GM18858 (cell line): Measurements from ENCODE around the gene FEZF2.

Experiments used
- ATAC-seq: cut with Tn5 transposase; IDR thresholded peaks from one replicate; pipeline ENCODE4 v1.9.1; 2021; ENCODE audit not compliant: unreplicated experiment

FEZF2 gene

GRCh38 chr3:62373215-62373614, at the start of gene FEZF2:
FEZF2 (minus strand) TSS chr3:62373550; CDS start chr3:62372868, 682 bp downstream.
- no peak for ATAC-seq

- no peak for ATAC-seq
Measured at GRCh38 chr3:62421207-62421606, 47.9 kb upstream of the FEZF2 start.

GRCh38 chr3:62416144-62416543, 42.8 kb upstream of the FEZF2 start:
- ATAC-seq: no peak

- ATAC-seq: no peak
Measured at GRCh38 chr3:62415312-62415801, 42.0 kb upstream of the FEZF2 start.

- no peak for ATAC-seq
Measured at GRCh38 chr3:62414786-62415185, 41.4 kb upstream of the FEZF2 start.

DNA sequence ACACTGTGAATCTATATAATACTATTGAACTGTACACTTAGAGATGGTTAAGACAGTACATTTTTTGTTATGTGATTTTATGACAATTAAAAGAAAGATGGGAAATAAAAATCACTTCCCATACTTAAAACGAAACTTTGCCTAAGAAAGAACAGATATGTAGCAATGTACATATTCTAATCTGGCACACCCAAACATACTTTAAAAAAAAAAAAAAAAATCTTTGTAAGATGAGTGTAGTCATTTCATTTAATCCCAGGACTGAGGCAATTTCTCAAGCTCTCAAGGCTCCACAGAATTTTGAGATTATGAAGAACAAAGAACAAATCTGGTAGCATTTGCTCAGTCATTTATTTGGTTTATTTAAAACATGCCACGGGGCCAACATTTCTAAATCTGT, 40.3 kb upstream of the FEZF2 start:
- ATAC-seq: no peak

- no peak for ATAC-seq
Measured at GRCh38 chr3:62406945-62407344, 33.6 kb upstream of the FEZF2 start.

DNA sequence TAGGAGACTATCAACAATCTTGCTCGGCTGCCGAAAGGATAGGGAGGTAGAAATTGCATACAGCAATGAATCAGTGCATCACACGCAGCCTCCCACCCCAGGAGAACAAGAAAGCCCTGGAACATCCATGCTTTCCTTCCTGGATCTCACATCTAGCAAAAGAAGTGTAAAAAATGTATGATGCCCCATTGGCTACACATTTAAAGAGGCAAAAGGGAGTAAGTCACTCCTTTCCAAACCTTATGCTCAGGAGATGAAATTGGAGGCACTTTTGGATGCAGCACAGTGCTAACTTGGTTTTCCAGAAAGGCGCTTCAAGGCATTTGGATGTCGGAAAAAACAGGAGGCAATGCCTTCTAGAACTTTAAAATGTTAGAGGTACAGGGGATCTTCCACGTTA, 32.2 kb upstream of the FEZF2 start:
- ATAC-seq: no peak

- ATAC-seq: no peak
Measured at GRCh38 chr3:62405135-62405534, 31.8 kb upstream of the FEZF2 start.

DNA sequence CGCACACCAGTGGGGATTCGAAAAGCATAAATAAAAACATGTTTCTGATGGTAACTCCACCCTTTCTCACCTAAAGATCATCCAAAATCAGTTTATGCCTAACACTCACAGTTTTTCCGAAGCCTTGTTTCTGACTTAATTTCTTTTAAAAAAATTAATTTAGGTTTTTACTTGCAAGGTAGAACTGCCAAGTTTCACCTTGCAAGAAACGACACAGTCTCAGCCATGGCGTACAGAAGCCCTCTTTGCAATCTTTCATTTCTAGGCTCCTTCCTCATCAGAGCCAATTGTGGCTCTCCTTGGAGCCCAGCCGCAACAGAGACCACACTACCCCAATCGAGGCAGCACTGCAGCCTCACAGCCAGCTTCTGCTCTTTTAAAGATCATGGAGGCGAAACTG, 31.0 kb upstream of the FEZF2 start:
- ATAC-seq: no peak

DNA sequence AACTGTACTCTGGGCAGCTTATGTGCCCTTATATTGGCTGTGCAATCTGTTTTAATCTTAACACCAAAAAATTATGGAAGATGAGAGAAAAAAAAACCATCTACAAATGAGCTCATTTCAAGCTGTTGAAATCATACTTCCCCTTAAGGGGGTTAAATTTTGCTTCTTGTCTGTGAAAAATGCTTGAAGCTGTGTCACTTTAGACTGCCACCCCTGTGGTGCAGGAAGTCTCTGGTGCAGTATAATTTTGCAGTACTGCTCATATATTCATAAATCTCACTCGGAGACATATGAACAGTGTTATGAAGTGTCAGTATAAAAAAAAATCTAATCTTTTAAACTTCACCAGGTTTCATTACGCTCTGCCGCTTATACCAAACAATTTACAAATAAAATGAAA, 30.4 kb upstream of the FEZF2 start:
- no peak for ATAC-seq

GRCh38 chr3:62392626-62393292, 19.4 kb upstream of the FEZF2 start:
- ATAC-seq: no peak

GRCh38 chr3:62387251-62387650, 13.9 kb upstream of the FEZF2 start:
- ATAC-seq: no peak

DNA sequence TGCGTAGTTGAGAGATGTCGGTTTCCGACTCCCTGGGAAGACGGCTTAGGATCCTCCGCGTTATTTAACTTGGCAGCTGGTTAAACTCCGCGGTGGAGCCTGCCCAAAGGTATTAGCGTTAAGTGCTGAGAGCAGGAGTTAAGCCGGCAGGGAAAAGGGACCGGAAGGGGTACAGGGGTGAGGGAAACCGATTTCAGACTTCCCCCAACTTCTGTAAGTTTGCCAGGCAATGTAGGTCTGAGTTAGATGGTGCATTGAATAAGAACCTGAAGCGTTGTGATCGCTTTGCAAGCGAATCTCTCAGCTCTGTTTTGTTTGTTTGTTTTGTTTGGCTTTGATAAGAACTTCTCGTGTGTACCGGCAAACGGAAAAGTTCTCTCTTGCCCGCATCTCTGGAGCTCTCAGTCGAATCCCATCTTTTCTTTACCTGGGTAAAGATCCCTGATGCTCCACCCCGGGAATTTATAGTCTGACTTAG, 6.0 kb upstream of the FEZF2 start:
- no peak for ATAC-seq

DNA sequence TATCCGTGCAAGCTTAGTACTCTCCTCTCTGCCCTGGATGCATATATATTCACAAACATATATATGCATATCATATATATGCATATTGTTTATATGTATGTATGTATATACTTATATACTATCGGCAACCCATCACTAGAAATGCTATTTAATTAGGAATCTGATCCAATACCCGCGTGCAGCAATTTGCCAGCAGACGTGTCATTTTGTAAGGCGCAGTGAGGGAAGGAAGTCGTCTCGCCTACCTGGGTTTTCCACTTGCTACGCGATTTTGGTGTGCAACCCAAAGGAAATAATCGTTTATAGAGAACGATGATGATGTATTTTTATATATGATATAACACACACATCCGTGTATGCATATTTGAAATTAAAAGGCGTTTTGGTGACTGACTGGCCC, 5.6 kb upstream of the FEZF2 start:
- no peak for ATAC-seq

- no peak for ATAC-seq
Measured at GRCh38 chr3:62378311-62378789, 5.0 kb upstream of the FEZF2 start.

- no peak for ATAC-seq
Measured at GRCh38 chr3:62376906-62377877, 3.8 kb upstream of the FEZF2 start.

GRCh38 chr3:62376454-62376720, 3.0 kb upstream of the FEZF2 start:
- no peak for ATAC-seq

DNA sequence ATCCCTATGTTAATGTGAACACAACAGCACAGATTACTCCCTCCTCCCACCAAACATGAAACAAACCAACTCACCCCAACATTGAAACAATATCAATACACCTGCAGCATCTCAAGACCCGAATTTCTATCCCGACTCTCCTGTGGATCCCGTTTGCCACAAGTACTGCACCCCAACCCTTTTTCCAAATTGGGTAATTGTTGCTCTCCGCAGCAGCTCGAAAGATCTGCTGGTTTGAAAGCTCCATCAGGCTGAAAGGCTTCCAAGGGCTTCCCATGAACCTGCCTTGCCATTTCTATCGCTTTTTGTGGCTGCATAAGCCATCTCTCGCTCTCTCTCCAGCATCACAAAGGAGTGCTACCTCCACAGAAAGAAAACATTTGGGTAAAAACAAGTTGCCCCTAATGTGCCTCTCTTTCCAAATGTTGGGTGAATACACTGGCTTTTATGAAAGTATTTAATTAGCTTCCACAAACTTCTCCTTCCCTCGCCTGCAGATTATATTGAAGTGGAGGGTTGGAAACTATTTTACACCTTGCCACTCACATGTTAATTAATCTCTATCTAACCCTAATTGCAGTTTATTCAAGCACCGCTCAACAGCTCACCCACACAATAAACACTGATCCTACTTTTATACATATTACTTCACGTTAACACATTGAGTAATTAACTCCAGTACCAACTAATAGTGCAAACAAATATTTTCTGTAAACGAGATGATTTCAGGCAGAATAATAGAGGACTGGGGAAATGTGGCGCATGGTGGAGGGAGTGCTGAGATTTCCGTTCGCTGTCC, 2.5 kb upstream of the FEZF2 start:
- ATAC-seq: no peak

GRCh38 chr3:62374341-62375218, 1.2 kb upstream of the FEZF2 start:
- no peak for ATAC-seq
